Kidney (tissue), 14 donors: ENCODE results near the gene SPTBN4. TPM values are rescaled to one million over a fixed set of nuclear protein-coding genes. Genes with fewer than 3 reads are reported as not detected.
"Not testable (repeated sequence)": the region's sequence is repeated elsewhere in the genome, so short reads cannot be mapped to it uniquely, and the experiment has no call there.

Source experiments
- DNase-seq, 5 donors: peaks; one replicate each; pipeline ENCODE4 v3.0.0-alpha.2; 2013 to 2020
- FAIRE-seq: peaks from 2 replicates; lab custom pipeline; 2012; peaks lifted over from hg19 to GRCh38; lab: Jason Lieb, UNC
- H3K27ac ChIP-seq, 2 donors: one replicate each; pipeline ENCODE4 v1.7.0; 2013; ENCODE audit warnings: low read depth in 2 of 2, low read length in 2 of 2, inconsistent platforms in 1 of 2
- H3K27me3 ChIP-seq: one replicate; pipeline ENCODE4 v1.7.1; 2013; ENCODE audit warnings: low read length, inconsistent platforms; ENCODE audit not compliant: control insufficient read depth, insufficient read depth
- H3K36me3 ChIP-seq, 3 donors: one replicate each; pipeline versions ENCODE4 v1.7.0 to v1.7.1; 2013; ENCODE audit warnings: low read length in 3 of 3, control low read depth in 1 of 3, inconsistent platforms in 1 of 3; ENCODE audit not compliant: insufficient read depth in 3 of 3, control insufficient read depth in 2 of 3
- H3K4me1 ChIP-seq, 3 donors: one replicate each; pipeline versions ENCODE4 v1.7.0 to v1.7.1; 2013; ENCODE audit warnings: low read length in 3 of 3, inconsistent platforms in 1 of 3, low read depth in 1 of 3; ENCODE audit not compliant: control insufficient read depth in 2 of 3, insufficient read depth in 2 of 3
- H3K4me3 ChIP-seq, 3 donors: one replicate each; pipeline versions ENCODE4 v1.7.0 to v1.8.1; 2013; ENCODE audit warnings: low read length in 3 of 3, control low read depth in 1 of 3, inconsistent platforms in 1 of 3
- H3K9ac ChIP-seq, 3 donors: one replicate each; pipeline versions ENCODE4 v1.7.0 to v1.7.1; 2013; ENCODE audit warnings: low read length in 3 of 3, control low read depth in 1 of 3, inconsistent platforms in 1 of 3
- H3K9me3 ChIP-seq, 3 donors: one replicate each; pipeline versions ENCODE4 v1.7.0 to v1.7.1; 2013; ENCODE audit warnings: low read length in 3 of 3, control low read depth in 1 of 3, inconsistent platforms in 1 of 3; ENCODE audit not compliant: control insufficient read depth in 2 of 3, insufficient read depth in 1 of 3
- intact Hi-C: fragments of 100-400 bp; cut with DNase I; formaldehyde crosslinking; loops from one replicate; pipeline ENCODE4 v1.11.1; 2022
- polyA plus RNA-seq: library from polyadenylated mRNA; stranded (reverse); fragments of 350-450 nt; fragmentation: Illumina TruSeq; extraction: RNeasy Lipid Tissue Mini Kit (QIAGEN cat#74804); gene quantifications from one replicate; pipeline ENCODE4 v1.2.3, GENCODE V29; 2014; ENCODE audit warnings: low read depth, low replicate concordance; ENCODE audit not compliant: insufficient read depth
- total RNA-seq: library from RNA; stranded (reverse); fragmentation: NEBNext Ultra II Directional; extraction: Animal tissue kit (Norgen Biotek cat#: 25700); gene quantifications from one replicate; pipeline ENCODE4 v1.2.1, GENCODE V29; 2021
- TF ChIP-seq, protein P1 (sequence below): IDR thresholded peaks from 3 replicates; pipeline ENCODE4 v1.5.1; 2012; ENCODE audit warnings: mild to moderate bottlenecking, moderate library complexity, borderline replicate concordance; ENCODE audit not compliant: insufficient read depth; ENCODE audit errors: extremely low read depth
- donor health status: control.
- donor health status: control.
- donor health status: control.
- donor health status: control.
- donor health status: control.
- donor health status: DM: yes; HTN: yes; CAD: no.
- donor health status: Normal renal cell carcinoma (clear cell type).

The SPTBN4 gene
- total and polyA plus RNA-seq, 2 donors from 2014 or later, result 0.82 to 4.6 TPM

DNA sequence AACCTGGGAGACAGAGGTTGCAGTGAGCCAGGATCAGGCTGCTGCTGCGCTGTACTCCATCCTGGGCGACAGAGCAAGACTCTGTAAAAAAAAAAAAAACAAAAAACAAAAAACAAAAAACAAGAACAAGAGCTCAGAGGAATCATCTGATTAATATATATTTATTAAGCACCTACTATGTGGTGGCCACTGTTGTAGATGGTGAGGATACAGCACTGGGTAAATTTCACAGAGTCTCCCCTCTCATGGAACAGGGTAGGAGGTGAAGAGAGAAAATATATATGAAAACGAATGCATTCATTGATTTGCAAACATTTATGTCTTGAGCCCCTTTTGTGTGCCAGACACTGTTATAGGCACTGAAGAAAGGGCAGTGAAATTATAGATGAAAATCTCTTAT lies 35.1 kb upstream of the SPTBN4 start:
- H3K9me3 ChIP-seq, result no peaks in the 10 kb centered on the region
- H3K4me3 ChIP-seq, result no peak overlapping the region
- TF ChIP-seq, protein P1, sequence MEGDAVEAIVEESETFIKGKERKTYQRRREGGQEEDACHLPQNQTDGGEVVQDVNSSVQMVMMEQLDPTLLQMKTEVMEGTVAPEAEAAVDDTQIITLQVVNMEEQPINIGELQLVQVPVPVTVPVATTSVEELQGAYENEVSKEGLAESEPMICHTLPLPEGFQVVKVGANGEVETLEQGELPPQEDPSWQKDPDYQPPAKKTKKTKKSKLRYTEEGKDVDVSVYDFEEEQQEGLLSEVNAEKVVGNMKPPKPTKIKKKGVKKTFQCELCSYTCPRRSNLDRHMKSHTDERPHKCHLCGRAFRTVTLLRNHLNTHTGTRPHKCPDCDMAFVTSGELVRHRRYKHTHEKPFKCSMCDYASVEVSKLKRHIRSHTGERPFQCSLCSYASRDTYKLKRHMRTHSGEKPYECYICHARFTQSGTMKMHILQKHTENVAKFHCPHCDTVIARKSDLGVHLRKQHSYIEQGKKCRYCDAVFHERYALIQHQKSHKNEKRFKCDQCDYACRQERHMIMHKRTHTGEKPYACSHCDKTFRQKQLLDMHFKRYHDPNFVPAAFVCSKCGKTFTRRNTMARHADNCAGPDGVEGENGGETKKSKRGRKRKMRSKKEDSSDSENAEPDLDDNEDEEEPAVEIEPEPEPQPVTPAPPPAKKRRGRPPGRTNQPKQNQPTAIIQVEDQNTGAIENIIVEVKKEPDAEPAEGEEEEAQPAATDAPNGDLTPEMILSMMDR, result no peak
- no peak overlapping the region for H3K27ac ChIP-seq
- H3K4me1 ChIP-seq, result peaks cover 0 to 7% (median 5%) of the 10 kb centered on the region in 3 donors
- no peak overlapping the region for H3K9ac ChIP-seq
- intact Hi-C loops, result no loop called here
- no peaks in the 10 kb centered on the region for H3K27me3 ChIP-seq
- no peak for FAIRE-seq
- DNase-seq, result no peak
- no peaks in the 10 kb centered on the region for H3K36me3 ChIP-seq

DNA sequence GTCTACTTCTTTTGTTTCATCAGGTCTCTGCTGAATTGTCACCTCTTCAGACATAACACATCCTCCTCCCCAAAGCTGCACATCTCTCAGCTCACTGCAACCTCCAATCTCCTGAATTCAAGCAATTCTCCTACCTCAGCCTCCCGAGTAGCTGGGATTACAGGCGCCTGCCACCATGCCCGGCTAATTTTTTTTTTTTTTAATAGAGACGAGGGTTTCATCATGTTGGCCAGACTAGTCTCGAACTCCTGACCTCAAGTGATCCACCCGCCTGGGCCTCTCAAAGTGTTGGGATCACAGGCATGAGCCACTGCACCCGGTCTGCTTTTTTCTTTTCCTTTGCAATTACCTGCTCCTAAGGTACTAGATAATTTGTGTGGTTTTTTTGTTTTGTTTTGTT lies 34.0 kb upstream of the SPTBN4 start:
- H3K9ac ChIP-seq, result peak overlapping the region; percentile 61 to 98 (median 88)
- H3K9me3 ChIP-seq, intact Hi-C loops, FAIRE-seq, H3K27me3 ChIP-seq, H3K36me3 ChIP-seq, H3K4me1 ChIP-seq: not testable (repeated sequence)
- peak overlapping the region; percentile 71 to 73 (median 73) for H3K4me3 ChIP-seq
- H3K27ac ChIP-seq, result peak overlapping the region; percentile 98
- peak in 1 of 5 donors; percentile 50 for DNase-seq

DNA sequence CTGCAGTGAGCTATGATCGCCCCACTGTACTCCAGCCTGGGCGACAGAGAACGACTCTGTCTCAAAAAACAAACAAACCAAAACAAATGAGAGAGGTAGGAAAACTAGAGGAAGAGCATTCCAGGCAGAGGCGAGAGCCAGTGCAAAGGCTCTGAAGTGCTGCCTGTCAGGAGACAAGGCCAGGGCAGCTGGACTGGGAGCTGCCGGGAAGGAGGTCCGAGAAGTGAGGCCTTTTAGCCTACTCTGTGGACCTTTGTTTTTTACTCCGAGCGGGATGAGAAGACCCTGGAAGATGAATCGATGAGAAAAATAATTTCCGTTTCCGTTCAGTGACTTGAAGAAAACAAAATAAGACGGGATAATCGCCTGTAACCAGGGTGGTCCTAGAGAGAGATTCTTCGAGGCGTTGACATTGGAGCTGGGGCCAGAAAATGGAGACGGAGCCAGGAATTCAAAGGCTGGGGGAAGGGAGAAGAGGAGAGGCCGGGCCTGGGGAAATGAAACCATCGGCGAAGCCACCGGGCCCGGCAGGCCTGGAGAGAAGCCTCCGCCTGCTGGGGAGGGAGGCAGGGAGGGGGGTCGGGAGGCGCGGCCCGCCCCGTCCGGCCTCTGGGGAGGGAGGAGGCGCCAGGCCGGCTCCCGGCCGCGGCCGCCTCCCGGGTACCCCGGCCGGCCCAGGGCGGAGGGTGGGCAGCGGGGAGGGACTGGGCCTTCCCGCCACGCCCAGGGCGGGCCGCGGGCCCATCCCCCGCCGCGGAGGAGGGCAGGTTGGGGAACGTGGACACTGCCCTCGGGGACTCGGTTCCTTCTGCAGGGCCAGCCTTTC lies 33.2 kb upstream of the SPTBN4 start:
- peak overlapping the region; percentile 98 for H3K27ac ChIP-seq
- TF ChIP-seq, protein P1, result peak; percentile 0
- FAIRE-seq (no peak), DNase-seq (peak; percentile 93 to 98 (median 96))
- intact Hi-C loops, result no loop called here
- peak overlapping the region; percentile 61 to 98 (median 88) for H3K9ac ChIP-seq
- H3K4me1 ChIP-seq, result peaks cover 0 to 7% (median 5%) of the 10 kb centered on the region in 3 donors
- H3K36me3 ChIP-seq, result no peaks in the 10 kb centered on the region
- H3K27me3 ChIP-seq, result no peaks in the 10 kb centered on the region
- H3K9me3 ChIP-seq, result no peaks in the 10 kb centered on the region
- peak overlapping the region; percentile 71 to 73 (median 73) for H3K4me3 ChIP-seq

DNA sequence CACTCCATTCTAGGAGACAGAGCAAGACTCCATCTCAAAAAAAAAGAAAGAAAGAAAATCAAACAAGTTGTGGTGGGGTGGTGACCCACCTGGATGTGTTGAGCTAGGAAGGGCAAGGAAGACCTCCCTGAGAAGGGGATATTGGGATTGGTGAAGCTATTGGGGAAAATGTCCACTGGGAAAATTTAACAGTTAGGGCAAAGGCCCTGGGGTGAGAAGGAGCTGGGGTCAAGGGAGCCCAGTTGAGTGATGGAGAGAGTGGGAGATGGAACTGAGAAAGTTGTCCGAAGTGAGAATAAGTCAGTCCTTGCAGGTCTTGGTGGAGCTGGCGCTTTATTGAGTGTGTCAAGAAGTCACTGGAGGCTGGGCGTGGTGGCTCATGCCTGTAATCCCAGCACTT lies 28.5 kb upstream of the SPTBN4 start:
- Histone ChIP-seq H3K9me3 (no peaks in the 10 kb centered on the region), H3K36me3 (peaks cover 5 to 18% (median 5%) of the 10 kb centered on the region in 3 donors), H3K4me3 (no peak overlapping the region), H3K27ac (no peak overlapping the region), H3K9ac (no peak overlapping the region), H3K4me1 (peaks cover 4 to 8% (median 7%) of the 10 kb centered on the region in 3 donors), H3K27me3 (no peaks in the 10 kb centered on the region)
- TF ChIP-seq, protein P1, result no peak
- DNase-seq (no peak), FAIRE-seq (no peak)
- intact Hi-C loops, result no loop called here
